Inflammatory macrophage treated with lipopolysaccharide for 1 hour (primary cell): ENCODE results near the gene TMED4.
"Not testable (repeated sequence)": the region's sequence is repeated elsewhere in the genome, so short reads cannot be mapped to it uniquely, and the experiment has no call there.

Experiments
- DNase-seq, 2 donors: peaks; one replicate each; pipeline ENCODE4 v3.0.0-alpha.2; 2020 to 2022

Gene TMED4

DNA sequence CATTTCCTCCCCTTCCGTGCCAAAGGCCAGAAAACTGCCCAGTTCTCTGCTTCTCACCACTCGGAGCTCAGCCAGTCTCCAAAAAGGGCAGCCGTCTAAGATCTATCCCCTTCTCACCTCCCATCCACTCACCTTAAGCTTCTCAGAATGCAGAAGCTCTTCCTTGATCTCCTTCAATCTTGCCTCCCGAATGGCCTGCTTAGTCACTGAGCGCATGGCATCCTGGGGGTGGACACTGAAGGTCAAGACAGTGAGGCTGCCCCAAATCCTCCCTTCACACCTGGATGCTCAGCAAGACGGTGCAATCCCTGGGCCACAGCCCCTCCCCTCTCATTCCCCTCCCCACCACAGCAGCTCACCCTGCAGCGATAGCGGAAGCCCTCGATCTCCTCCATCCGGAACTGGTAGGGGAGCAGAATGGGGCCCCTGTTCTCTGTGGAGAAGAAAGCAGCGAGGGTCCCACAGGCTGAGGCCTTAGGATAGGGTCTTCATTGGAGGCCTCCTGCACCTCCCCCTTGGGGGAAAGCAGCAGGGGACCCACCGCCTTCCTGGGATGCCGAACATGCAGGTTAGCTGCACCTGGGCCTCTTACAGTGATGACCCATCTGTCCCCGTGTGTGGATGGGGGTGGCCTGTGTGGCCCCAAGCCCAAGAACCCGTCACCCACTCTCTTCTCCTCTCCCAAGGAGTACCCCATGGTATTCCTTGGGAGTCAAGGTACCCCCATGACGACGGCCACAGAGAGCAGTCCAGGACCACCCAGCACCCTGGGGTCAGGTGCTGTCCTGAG is 13.1 kb downstream of the TMED4 start:
- no peak for DNase-seq

DNA sequence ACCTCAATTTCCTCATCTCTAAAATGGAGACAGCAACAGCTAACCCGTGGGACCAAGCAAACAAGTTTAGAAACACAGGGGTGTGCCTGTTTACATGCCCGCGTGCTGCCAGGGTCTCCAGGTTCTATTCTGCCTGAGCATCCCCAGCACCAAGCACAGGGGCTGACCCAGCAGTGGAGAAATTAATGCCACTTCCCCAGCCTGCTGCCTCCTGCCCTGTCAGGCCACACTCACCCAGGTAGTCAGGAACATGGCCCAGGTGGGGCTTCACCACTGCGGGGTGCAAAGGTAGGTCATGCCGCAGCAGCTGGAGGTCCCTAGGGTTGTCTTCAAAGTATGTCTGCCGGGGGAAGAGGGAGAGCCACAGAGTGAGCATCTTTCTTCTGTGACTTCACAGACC is 14.1 kb downstream of the TMED4 start:
- DNase-seq: no peak

DNA sequence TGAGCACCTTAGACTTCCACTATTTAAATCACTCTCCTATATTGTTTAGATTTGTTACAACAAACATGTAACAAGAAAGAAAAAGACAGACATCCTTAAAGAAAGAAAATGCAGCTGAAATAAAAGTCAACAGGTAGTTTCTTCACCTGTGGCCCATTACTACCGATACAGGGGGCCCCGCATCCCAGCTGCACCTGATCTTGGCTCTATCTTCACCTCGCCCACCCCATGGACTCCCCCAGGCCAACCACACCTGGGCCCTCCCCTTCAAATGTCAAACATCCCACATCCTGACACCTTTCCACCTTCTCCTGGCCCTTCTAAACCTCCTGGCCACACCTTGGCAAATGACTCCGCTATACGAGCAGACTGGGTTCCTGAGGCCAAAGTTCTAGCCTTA is 15.4 kb downstream of the TMED4 start:
- DNase-seq: no peak

DNA sequence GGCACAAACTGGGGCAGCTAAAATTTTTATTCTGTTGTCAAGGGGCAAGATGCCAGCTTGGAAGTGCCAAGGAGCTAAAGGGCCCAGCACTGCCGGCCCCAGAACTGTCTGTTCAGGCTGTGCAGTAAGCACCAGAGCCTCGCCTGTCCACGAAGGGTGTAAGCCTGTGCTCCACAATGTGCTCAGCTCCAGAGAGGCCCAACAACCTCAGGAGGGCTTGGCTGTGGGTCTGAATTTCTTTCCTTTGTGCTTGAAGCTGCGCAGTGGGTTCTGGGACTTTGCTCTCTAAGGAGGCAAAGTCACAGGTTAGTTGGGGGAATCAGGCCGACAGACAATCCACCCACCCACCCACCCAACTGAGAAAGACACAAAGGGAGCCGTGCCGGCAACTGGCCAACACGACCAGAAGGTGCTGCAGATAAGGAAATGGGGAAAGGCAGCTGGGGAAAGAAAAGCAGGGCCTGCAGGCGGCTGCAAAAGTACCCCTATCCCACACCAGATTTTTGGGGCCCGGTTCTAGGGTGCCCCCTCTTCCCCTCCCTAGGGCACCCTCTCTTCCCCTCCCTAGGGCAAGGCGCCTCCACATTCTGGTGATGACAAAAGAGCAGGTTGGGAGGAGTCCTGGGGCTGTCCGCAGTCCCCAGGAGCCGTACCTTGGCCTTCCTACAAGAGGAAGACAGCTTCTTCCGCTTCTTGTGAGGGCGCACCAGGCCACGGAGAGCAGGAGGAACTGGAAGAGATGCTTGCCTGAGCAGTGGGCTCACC is 16.1 kb downstream of the TMED4 start:
- no peak for DNase-seq

- peak; percentile 21 to 77 for DNase-seq
These were observed 16.8 kb downstream of the TMED4 start for GRCh38 chr7:44565097-44565794.

- DNase-seq: no peak
These were observed 17.4 kb downstream of the TMED4 start for GRCh38 chr7:44564606-44565005.

GRCh38 chr7:44563171-44563679 is 18.8 kb downstream of the TMED4 start:
- DNase-seq: no peak

- DNase-seq: not testable (repeated sequence)
These were observed 19.4 kb downstream of the TMED4 start for GRCh38 chr7:44562622-44562962.

DNA sequence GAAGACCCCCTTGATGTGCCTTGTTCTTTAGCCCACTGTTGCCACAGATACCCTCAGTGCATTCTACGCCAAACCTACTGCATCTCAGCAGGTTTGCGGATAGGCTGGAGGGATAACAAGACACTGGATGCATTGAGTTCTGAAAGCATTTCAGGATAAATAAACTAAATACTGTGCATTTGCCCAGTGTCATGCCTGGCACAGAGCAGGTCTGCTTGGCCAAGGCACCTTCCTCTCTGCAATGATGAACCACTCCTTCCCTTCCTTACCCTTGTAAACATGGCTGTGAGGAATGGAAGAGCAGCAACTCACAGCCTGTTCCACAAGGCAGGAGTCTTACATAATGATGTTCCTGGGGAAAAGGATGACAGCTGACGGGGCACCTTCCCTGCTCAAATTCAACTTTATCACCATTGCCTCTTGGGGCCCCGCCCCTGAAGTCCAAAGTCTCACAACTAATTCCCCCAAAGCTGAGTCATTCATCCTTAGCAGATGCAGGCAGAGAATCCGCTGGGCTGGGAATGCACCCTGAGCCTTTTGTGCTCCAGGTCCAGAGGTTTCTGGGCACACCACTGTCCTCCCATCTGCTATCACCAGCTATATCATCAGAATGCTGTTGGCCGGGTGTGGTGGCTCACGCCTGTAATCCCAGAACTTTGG is 19.9 kb downstream of the TMED4 start:
- no peak for DNase-seq

DNA sequence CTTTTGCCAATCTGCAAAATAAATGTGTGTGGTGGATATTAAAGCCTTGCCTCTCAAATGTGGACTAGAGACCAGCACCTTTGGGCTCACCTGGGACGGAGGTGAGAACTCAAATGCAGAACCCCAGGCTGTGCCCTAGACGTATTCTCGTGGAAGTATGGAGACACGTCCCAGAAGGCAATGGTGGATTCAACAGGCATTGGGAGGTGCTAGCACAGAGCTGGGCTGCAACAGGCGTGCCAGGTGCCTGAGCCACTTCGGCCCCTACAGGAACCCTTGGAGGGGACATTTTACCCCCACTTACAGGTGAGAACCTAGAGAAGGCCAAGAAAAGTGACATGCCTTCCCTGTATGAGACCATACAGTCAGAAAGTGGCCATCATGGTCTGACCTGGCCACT is 20.6 kb downstream of the TMED4 start:
- DNase-seq: no peak

GRCh38 chr7:44559485-44559884 is 22.5 kb downstream of the TMED4 start:
- DNase-seq: no peak

- no peak for DNase-seq
These were observed 24.5 kb downstream of the TMED4 start for GRCh38 chr7:44557485-44557884.

DNA sequence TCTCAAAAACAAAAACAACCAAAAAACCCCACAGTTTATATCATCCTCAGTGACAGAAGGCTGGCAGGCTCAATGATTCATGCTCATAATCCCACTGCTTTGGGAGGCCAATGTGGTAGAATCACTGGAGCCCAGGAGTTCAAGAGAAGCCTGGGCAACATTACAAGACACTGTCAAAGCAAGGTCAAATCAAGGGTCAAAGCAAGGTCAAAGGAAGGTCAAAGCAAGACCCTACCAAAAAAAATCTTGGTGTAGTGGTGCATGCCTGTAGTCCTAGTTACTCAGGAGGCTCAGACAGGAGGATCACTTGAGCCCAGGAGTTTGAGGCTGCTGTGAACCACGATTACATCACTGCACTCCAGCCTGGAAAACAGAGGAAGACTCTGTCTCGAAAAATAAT is 26.7 kb downstream of the TMED4 start:
- no peak for DNase-seq

DNA sequence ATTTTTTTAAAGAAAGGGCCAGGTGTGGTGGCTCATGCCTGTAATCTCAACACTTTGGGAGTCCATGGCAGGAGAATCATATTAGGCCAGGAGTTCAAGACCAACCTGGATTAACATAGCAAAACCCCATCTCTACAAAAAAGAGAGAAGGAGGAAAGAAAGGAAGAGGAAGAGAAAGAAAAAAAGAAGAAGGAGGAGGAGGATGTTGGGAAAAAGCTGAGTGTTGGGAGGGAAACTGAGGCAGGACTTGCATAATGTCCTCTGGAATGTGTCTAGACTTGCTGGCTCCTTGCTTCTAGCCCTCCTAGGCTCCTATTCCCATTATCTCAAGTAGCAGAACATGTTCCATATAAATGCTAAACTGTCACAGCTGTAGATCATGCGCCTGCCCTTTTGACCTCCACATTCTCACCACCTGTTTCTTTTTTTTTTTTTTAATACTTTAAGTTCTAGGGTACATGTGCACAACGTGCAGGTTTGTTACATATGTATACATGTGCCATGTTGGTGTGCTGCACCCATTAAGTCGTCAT is 29.5 kb downstream of the TMED4 start:
- not testable (repeated sequence) for DNase-seq

DNA sequence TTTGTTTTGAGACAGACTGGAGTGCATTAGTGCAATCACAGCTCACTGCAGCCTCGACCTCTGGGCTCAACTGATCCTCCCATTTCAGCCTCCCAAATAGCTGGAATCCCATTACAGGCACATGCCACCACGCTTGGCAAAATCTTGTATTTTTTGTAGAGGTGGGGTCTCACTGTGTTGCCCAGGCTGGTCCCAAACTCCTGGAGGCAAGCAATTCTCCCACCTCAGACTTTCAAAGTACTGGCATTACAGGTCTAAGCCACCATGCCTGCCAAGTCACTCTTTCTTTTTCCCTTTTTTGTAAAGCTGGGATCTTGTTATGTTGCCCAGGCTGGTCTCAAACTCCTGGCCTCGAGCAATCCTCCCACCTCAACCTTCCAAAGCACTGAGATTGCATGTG is 32.6 kb downstream of the TMED4 start:
- no peak for DNase-seq

DNA sequence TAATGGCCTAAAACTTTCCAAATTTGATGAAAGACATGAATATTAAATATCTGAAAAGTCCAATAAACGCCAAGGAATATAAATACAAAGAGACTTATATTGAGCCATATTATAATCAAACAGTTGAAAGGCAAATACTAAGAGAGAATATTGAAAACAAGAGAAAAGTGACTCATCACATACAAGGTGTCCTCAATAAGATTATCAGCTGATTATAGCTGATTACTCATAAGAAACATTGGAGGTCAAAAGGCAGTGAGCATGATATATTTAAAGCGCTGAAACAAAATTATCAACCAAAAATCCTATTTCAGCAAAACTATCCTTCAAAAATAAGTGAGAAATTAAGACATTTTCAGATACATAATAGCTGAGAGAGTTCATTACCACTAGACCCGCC is 33.1 kb downstream of the TMED4 start:
- DNase-seq: no peak

GRCh38 chr7:44547536-44548231 is 34.3 kb downstream of the TMED4 start:
- no peak for DNase-seq

DNA sequence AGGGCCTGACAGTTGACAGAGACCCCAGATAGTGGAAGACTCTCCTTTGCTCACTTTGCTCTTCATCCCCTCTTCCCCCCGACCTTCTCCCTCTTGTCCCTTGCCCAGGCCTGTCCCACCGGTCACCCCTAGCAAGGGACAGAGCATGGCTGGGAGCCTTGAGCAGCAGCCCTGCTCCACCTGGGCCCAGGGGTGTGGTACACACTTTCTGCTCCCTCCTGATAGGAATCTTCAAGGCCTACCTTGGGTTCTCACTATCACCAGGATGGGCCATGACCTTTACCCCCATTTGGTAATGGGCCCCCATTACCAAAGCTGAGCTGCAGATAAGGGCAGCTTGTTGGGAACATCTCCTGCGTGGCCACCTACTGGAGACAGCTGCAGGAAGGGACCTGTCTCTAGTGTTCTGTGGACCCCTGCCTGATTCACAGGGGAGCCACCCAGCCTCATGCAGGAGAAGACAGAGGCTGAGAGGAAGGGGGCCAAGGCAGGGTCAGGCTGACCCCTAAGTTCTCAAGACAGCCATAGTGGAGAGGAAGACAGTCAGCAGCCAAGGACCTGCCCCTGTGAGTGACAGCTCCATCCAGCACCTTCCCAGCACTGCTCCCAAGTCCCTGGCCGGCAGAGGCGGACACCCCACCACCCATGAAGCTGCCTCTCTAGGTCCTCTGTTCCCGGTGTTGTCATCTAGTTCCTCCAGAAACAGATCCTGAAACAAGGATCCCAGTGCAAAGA is 40.0 kb downstream of the TMED4 start:
- DNase-seq: no peak

DNA sequence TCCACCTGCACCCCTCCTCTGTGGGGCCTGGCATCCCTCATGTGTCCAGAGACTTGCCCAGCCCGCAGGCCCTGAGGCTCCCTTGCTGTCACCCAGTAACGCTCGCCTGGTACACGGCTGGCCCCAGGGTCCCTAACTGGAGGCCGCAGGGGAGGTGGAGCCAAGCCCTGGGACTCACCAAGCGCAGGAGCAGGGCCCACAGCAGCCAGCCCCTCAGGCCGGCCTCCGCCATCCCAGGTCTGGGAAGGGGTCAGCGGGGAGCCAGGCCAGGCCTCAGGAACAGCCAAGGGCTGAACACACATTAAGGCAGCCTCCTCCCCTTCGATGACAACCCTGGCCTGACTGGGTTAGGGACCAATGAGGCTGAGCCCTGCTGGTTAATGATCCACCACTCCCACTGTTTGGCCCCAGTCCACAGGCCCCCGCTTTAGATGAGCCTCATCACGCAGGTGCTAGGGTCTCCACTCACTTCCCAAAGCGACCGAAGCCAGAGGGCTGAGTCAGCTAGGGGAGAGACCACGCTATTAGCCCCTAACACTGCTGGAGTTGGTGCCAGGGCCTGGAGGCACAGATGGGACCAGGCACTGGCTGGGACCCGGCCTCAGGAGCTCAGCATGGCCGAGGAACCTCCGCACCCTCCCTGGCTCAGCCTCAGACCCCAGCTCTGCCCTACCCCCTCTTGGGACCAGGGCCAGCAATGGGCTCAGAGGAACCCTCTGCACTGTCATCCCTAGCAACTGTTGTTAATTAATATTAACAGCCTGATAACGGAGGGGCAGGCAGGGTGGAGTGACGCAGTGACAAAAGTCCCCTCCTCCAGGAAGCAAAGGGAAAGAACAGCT is 40.8 kb downstream of the TMED4 start, which contains the start of gene NPC1L1:
Gene NPC1L1, minus strand, starts transcription at position 303 of the 842 bp plus-strand sequence. Its CDS starts 71 bp downstream, at position 232.
- DNase-seq: no peak

GRCh38 chr7:44540592-44541027 is 41.4 kb downstream of the TMED4 start:
- no peak for DNase-seq
